DMS79 treated with DMSO at 0.1 percent for 48 hours (cell line): ENCODE results near the gene EXOC1L.

Source experiments
- DNase-seq: peaks from one replicate; lab custom pipeline; 2025; lab: John Stamatoyannopoulos, UW

EXOC1L gene, protein sequence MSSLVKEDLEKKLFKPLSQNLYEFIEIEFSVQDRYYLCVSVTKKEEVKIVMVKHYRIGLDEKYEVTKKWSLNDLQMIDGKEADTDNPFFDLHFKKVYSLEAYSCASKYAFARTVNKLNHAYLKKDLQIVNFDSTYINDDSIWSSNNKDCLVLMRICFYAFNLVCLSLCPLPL

DNA sequence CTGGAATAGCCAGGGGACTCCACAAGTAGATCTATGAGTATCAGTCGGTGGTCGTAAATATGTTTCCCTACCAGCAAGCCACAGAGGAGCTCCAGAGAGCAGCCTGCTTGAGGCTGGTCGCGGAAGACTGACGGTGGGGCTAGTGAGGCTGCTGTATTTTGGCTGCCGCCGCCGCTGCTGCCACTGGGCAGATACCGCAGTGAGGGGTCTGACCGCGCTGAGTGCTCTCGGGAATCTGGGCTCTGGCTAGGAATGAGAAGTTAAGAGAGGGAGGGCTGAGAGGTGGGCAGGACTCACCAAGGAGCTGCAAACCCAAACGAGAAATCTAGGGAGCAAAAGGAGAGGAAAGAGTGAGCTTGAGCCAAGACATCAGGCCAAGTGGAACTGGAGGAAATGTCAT, at the start of gene EXOC1L:
EXOC1L (plus strand) TSS at position 157 of the 400 bp plus-strand sequence; CDS start at position 394, 237 bp downstream.
- DNase-seq = peak; percentile 34

DNA sequence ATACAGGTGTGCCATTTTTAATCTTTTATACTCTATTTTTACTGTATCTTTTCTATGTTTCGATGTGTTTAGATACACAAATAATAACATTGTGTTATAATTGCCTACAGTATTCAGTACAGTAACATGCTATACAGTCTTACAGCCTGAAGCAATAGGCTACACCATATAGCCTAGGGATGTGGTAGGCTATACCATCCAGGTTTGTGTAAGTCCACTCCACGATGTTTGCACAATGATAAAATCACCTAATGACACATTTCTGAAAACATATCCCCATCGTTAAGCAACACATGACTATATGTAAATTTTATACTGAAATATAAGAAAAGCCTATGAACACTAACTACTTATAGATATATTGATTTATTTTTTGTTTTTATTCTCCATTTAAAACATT, 48.9 kb upstream of the EXOC1L start:
- DNase-seq = no peak

DNA sequence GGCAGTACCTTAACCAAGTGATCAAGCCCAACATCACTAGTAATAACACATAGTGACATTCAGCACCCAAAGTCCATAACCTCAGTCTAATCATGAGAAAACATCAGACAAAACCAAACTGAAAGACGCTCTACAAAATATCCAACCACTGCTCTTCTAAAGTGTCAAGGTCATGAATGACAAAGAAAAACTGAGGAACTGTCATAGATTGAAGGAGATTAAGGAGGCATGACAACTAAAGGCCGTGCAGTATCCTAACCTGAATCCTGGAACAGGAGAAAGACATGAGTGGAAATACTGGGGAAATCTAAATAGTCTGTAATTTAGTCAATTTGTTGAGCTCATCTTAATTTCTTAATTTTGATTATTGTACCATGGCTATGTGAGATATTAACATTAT, 38.2 kb upstream of the EXOC1L start:
- no peak for DNase-seq

DNA sequence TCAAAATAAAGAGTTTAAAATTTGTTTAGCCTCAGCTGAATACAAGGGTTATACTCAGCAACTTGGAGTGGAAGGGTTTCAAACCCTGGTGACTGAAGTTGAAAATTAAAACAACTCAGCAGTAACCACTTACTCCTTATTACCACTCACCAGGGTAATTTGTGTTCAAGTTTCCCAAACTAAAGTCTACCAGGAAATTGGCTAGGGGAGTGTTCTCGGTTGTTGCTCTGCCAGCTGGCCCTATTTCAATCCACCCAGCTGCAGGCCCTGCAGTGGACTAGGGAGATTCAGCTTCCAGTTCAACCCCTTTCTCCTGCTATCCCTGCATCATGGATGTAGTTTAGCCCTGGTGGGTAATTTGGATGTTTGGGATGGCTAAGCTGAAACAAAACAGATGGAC, 37.8 kb upstream of the EXOC1L start:
- DNase-seq = peak; percentile 83

DNA sequence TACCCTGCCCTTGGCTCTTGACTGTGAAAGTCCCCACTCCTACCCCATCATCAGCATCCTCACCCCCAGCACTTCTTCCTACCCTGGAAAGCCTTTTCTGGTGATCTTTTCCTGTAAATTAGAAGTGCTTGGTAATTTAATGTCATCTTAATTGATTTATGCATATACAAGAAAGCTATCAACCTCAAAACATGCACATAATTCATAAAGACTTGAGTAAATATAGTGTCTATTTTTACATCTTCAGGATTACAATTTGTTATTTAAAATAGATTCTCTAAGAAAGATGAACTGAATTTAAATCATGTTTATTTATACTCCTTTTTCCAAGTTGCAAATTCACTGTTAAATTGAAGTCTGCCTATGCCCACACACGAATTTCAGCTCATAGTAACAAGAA, 36.0 kb upstream of the EXOC1L start:
- DNase-seq = no peak

DNA sequence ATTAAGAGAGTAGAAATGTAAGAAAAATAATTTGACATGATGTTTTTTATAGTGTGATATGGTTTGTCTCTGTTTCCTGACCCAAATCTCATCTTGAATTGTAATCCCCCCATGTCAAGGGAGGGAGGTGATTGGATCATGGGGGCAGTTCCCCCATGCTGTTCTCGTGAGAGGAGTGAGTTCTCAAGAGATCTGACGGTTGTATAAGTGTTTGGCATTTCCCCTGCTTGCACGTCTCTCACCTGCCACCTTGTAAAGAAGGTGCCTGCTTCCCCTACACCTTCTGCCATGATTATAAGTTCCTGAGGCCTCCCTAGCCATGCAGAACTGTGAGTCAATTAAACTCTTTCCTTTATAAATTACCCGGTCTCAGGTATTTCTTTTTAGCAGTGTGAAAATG, 34.8 kb upstream of the EXOC1L start:
- DNase-seq = no peak

DNA sequence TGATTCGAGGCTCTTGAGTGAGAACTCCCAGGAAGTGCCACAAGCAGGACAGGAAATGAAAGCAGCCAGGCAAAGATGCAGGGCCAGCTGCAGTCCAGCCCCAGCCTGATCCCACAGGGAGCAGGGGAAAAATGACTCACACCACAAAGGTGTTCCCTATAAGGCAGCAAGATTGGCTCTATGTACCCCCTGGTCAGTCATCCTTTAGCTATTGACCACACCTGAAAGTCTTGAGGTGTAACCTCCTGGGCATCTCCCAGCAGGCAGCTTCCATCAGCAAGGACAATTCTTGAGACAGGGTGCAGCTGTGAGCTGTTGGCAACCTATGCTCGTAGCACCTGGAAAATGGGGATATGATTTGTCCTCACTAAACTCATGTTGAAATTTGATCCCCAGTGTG, 27.9 kb upstream of the EXOC1L start:
- no peak for DNase-seq

DNA sequence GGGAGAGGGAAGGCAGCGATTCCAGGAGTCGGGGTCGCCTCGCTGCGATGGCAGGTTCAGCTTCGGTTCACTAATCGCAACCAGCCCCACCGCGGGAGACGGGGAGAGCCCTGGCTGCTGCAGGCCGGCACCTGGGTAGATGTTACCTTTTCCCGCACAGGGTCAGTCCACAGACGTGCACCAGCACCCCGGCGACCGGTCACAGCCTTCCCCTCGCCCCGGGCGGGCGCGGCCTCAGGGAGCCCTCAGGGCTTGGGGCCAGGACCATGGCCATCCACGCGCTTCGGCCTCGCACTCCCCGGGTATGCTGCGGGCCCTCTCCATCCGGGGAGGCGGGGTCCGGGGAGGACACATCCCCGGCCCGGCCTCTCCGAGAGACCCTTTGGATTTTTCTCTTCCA, 26.1 kb upstream of the EXOC1L start:
- DNase-seq = no peak

DNA sequence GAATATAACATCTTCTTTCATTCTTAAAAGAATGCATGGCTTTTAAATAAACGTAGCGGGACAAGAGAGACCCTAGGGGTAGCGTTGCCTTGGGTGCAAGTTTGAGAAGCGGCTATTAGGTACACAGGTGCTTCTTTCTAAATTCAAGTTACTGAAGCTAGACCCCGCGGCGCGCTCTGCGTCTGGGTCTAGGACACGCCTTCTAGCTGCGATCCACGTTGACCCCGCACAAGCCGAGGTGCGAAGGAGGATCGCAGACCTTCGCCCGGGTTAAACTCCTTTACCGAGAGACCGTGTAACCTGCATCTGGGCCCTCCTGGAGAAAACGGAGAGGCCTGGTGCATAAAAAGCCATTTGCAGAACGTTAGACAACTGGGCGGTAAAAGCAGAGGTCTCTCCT, 25.5 kb upstream of the EXOC1L start:
- no peak for DNase-seq

DNA sequence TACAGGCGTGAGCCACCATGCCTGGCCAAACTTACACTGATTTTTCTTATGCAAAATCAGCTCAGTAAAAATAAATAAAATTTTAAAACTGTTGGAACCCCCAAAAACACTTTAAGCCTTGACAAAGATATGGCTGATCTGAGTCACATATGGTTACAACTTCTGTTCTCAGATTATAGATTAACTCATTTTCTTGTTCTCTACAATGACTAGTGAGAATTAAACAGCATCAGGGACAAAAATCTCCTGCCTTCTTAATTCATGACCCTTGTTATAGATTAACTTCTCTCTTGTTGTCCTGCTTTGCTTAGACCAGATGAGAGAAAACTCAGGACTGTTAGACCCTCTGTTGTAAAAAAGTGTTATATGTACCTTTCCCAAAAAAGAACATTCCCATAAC, 24.2 kb upstream of the EXOC1L start:
- no peak for DNase-seq

DNA sequence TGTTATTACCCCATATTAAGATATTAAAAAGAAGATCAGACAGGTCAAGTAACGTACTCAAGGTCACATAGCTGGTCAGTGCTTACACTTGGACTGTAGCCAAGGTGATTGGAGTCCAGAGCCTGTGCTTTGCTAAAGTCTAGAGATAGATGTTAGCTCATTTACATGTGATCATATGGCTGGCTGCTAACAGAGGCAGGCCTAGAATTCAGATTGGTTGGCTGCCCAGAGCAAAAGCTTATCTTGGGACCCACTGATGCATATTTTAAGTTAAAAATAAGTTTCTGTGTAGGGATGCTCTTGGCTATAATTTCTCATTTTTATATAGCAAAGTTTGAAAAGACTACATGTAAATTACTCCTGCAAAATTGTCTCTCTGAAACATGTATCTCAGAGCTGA, 18.1 kb upstream of the EXOC1L start:
- DNase-seq = no peak

DNA sequence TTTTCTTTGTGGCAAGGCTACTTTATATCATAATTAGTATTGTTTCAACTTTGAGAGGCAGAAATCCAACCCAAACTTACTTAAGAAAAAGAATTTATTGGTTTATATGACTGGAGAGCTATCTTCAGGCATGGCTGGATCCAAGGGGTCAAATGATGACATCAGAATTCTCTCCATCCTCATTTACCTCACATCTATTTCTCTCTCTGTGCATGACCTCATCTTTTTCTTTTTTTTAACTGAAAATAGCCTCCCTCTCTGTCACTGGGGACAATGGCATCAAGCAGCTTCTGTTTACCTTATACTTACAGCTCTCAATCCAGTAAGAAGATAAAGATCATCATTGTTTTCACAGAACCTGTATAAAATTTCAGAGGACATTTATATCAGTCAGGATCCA, 12.0 kb upstream of the EXOC1L start:
- no peak for DNase-seq

DNA sequence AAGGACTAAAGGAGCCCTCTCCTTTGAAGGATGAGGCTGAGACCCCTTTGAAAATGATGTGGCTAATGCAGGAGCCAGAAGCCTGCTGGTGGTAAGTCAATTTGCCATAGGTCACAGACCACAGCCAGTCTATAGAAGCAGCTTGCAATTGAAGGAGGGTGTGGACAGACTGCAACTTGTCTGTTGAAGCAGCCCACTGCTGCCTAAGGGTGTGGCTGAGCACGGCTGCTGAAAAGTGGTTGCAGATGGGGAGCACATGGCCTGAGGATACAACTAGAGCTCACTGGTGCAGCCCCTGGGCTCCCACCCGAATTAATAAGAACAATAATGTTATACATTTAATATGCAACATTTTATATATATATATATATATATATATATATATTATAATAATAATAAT, 11.4 kb upstream of the EXOC1L start:
- no peak for DNase-seq

DNA sequence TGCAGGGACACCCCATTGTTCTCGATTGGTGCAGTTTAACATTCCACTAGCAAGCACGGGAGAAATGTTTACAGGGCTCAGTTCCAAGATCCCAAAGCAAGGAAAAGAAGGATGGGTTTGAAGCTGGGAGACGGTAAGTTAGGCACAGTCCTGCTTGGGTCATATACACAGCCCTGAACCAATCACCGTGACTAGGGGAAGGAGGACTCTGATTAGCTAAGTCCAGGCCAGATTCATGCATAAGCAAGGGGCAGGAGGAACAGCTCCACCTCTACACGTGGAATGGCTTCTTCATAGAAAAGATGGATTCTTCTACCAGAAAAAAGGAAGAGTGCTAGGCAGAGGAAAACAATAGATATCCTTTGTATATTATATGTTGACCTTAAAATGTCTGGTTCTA, 11.0 kb upstream of the EXOC1L start:
- DNase-seq = no peak

DNA sequence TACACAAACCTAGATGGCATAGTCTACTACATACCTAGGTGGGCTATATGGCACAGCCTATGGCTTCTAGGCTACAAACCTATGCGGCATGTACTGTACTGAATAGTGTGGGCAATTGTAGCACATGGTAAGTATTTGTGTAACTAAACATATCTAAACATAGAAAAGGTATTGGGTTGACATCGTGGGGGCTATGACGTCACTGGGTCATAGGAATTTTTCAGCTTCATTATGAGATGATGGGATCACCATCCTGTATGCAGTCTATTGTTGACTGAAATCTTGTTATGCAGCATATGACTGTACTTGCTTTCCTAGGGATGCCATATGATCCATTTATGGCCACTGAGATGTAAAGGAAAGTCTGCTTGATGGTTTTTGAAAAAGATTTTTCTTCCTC, 1.9 kb upstream of the EXOC1L start:
- DNase-seq = no peak

DNA sequence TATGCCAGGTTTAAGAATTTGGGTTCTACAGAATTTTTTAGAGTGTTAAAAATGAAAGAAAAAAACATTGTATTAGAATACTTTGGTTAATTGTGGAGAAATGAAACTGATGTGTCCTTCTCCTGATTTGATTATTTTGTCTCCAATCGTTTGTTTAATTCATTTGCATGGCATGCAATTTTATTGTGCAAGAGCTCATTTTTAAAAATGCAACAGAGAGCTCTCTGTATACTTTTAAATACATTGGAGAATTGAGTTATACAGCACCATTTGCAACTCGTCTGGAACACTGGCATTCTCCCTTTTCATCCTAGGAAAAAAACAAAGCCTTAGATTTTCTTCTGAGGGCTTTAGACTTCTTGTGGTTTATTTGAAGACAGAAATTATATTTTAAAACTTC, 689 bp downstream of the EXOC1L start:
- peak; percentile 10 for DNase-seq

DNA sequence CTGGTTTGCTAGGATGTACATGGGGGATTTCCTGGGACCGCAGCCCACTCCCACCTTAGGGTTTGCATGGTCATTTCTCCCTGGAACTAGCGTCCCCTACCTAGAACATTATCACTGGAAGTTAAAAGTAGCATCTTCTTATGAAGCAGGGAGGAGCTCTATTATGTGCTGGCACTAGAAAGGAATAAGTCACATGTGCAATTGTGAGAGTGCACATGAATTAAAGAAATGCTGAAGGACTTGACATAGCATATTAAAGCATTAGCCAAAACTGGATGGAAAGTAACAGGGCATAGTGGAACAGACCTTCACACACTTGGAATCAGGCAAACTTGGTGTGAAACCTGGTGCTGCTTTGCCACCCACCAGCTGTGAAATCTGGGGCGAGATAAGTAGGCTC, 2.7 kb downstream of the EXOC1L start:
- no peak for DNase-seq

DNA sequence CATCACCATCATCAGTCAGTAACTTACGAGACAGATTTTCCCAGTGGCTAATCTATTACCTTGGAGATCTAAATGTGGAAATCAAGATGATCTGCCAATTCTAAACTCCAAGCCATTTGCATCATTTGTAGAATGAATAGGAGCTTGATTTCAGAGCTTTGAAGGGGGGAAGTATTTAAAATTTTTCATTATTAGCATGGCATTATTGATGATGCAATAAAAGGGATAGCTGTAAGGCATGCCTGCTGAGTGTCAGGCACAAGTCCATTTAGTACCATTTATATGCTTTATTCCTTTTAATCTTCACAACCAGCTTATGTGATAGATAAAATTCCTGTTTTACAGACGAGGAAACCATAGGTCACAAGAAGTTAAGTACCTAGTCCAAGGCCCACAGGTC, 5.3 kb downstream of the EXOC1L start:
- DNase-seq = no peak

DNA sequence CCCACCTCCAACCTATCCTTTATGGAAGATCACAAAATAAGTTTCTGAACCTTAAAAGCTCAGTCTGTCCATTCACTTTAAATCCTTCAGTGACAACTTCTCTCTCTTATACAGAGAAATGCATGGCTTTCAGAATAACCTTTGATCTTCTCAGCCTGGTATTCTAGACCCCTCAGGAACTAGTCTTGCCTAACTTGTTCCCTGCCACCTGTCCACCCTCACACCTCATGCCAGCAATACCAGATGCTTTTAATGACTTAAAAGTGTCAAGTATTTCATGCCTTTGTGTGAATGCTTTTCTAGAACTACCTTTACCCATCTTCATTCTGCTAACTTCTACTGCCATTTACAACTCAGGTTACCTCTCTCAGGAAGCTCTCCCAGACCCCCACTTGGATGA, 7.4 kb downstream of the EXOC1L start:
- no peak for DNase-seq

DNA sequence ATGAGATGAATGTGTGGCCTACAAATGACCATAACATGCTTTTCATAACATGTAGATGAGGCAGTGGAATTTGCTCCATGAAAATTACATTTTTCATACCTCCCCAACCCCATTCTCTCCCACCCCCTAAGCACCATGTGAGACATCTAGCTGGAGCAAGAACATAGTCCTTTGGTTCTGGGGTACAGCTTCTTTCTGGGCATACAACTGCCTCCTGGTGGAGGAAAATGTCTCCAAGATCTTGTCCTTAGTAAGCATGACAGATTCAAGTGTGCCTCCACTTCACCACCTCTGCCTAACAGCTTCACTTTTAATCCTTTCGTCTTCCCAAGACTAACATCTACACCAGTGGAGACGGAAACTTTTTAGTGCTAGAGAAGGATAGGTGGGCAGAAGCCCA, 8.0 kb downstream of the EXOC1L start:
- DNase-seq = no peak

DNA sequence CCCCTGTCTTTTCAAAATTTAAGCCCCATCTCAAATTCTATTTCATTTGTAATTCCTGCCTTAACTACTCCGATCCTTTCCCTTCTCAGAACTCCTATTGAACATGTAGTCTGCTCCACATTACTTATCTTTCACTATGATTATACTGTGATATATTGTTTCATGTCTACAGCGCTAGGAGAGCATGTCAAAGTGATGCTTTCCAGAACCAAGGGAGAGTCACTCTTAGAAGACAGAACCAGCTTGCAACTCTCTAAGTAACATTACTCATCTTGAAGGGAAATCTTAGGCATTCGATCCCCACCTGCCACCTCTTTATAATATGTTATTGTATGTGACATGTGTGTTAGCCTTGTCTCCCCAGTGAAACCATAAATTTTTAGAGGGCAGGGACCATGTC, 10.5 kb downstream of the EXOC1L start:
- DNase-seq = no peak

DNA sequence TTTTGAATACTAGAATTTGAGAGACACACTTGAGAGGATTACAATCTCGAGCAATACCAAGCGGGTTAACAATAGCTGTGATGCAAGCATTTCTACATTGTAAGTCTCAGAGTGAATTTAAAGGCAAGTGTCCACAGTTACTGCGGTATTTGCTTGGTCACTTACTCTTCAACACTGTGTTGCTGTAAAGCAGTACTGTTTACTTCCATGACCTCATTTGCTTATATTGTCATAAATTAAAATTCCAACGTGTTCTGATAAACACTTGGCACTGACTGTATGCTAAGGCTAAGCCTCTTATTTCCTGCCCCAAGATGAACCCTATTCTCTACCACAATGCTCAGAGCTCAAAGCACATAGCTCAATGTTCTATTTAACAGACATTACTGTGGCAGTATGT, 11.1 kb downstream of the EXOC1L start:
- no peak for DNase-seq

DNA sequence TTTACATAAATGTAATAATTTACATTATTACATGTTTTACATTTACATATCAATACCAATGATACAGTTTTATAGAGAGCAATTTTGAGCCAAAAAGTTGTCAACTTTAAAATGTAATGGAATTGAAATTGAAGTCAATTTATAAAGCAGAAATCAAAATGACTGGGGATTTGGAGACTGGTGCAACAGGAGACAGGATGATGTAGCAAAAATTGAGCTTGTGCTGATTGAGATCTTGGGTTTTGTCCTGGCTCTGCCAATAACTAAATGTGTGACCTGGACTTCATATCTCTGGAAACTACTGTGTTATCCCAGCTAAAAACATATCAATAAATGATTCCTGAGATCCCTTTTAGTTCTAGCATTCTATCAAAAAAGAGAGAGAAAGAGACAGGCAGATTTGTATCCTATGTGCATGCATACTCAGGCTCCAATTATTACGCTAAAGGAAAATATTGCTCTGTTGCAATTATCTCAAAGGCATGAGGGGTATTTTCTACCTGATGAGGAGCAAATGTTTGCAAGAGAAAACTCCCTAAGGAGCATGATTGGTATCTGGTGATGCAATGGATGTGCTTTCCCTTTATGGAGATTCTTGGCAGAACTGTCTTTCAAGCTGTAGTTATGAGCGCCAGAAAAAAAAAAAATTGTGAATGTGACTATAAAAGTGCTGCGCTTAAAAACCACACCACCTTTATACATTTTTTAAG, 14.7 kb downstream of the EXOC1L start:
- no peak for DNase-seq

DNA sequence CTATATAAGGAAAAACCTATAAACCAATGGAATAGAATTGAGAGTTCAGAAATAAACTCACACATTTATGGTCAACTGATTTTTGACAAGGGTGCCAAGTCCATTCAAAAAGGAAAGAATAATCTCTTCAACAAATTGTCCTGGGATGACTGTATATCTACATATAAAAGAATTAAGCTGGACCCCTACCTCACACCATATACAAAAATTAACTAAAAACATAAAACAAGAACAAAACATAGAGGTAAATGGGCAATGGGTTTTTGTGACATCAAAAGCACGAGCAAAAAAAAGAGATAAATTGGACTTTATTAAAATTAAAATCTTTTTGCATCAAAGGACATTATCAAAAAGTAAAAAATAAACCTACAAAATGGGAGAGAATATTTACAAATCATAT, 18.3 kb downstream of the EXOC1L start:
- DNase-seq = no peak
